H1 (cell line): Measurements from ENCODE around the gene KRT14. TPM values are rescaled to one million over a fixed set of nuclear protein-coding genes. Genes with fewer than 3 reads are reported as not detected.

Experiments used
- BACH1 ChIP-seq: IDR thresholded peaks from 2 replicates; pipeline ENCODE4 v1.6.1; 2012; ENCODE audit warnings: low read length, improper control_type of control experiment
- CHD7 ChIP-seq: fragments of 300-600 bp; sonication (generic); IDR thresholded peaks from 2 replicates; pipeline ENCODE4 v1.7.1; 2012; ENCODE audit warnings: low read length, moderate library complexity, mild to moderate bottlenecking, inconsistent platforms; ENCODE audit not compliant: insufficient replicate concordance
- CTBP2 ChIP-seq: IDR thresholded peaks from 2 replicates; pipeline ENCODE4 v1.7.0; 2011; ENCODE audit warnings: borderline replicate concordance, mild to moderate bottlenecking, moderate library complexity, mixed read lengths, low read length; ENCODE audit not compliant: insufficient read depth, insufficient read length
- GABPA ChIP-seq: IDR thresholded peaks from 2 replicates; pipeline ENCODE4 v1.6.1; 2011; ENCODE audit warnings: mild to moderate bottlenecking, low read length, moderate library complexity, borderline replicate concordance; ENCODE audit not compliant: insufficient read depth
- HDAC2 ChIP-seq, 2 experiments: fragments of 300-600 bp in 1 of 2; sonication (generic) in 1 of 2; IDR thresholded peaks; 2 replicates each; pipeline ENCODE4 v1.6.1; 2011 to 2012; ENCODE audit warnings: low read depth in 2 of 2, low read length in 2 of 2, mild to moderate bottlenecking in 2 of 2, moderate library complexity in 2 of 2, borderline replicate concordance in 1 of 2, inconsistent platforms in 1 of 2
- KDM1A ChIP-seq: fragments of 200-600, 300-600 bp; sonication (generic); IDR thresholded peaks from 2 replicates; pipeline ENCODE4 v1.7.1; 2016; ENCODE audit warnings: mild to moderate bottlenecking, low read length, borderline replicate concordance
- MAFK ChIP-seq: IDR thresholded peaks from 2 replicates; pipeline ENCODE4 v1.6.1; 2012; ENCODE audit warnings: low read depth, mild to moderate bottlenecking, improper control_type of control experiment, low read length
- NRF1 ChIP-seq: IDR thresholded peaks from 2 replicates; pipeline ENCODE4 v1.6.1; 2011; ENCODE audit warnings: mild to moderate bottlenecking, low read depth, low read length, improper control_type of control experiment
- POLR2AphosphoS5 ChIP-seq: IDR thresholded peaks from 2 replicates; pipeline ENCODE4 v1.6.1; 2011; ENCODE audit warnings: low read depth, low read length
- RNF2 ChIP-seq: fragments of 200-900, 300-1000 bp; sonication (generic); IDR thresholded peaks from 2 replicates; pipeline ENCODE4 v1.7.1; 2016; ENCODE audit warnings: borderline replicate concordance, low read depth, mild to moderate bottlenecking, antibody characterized with exemption, low read length; ENCODE audit not compliant: poor library complexity, severe bottlenecking; ENCODE audit errors: missing control alignments
- polyA plus RNA-seq, 7 experiments: library from polyadenylated mRNA; depleted of rRNA in 3 of 7; stranded (reverse) in 5 of 7; unstranded in 2 of 7; fragments of >200 nt in 5 of 7; fragments of 200-250 nt in 2 of 7; gene quantifications; 1 replicate in 5 of 7; 2 replicates in 1 of 7; 4 replicates in 1 of 7; pipeline versions ENCODE4 v1.2.1 to v1.2.3, GENCODE V29; 2011 to 2013; ENCODE audit warnings: missing spikeins in 2 of 7, mixed read lengths in 2 of 7
- total RNA-seq: library from RNA; stranded (reverse); fragmentation: NEBNext Ultra II Directional; extraction: Animal tissue kit (Norgen Biotek cat#: 25700); gene quantifications from 2 replicates; pipeline ENCODE4 v1.2.1, GENCODE V29; 2021

KRT14 gene
- total and polyA plus RNA-seq, 2 of the 8 experiments (the other 6 are each of a cell fraction or from before 2014, with no cell fraction given), result 0.35 TPM; not detected in 1

- no peak for TF ChIP-seq CHD7
- TF ChIP-seq BACH1, result no peak
- TF ChIP-seq NRF1, result no peak
- TF ChIP-seq MAFK, result no peak
- no peak for TF ChIP-seq KDM1A
- TF ChIP-seq RNF2, result no peak
- no peak for TF ChIP-seq HDAC2 (IDR thresholded peaks at IDR 0.05; ENCODE audit: borderline replicate concordance in 1 of 2, low read depth in 2 of 2, low read length in 2 of 2)
- no peak for TF ChIP-seq POLR2AphosphoS5
- no peak for TF ChIP-seq GABPA
- no peak for TF ChIP-seq CTBP2
Observed at GRCh38 chr17:41546819-41547218, 39.9 kb downstream of the KRT14 start (continued).
